ENCODE measurements around the gene BCL11B. TPM values are rescaled to one million over a fixed set of nuclear protein-coding genes. Genes with fewer than 3 reads are reported as not detected.

Gene BCL11B
- total and polyA plus RNA-seq, 2 of the 8 experiments (the other 6 are each of a cell fraction or from before 2014, with no cell fraction given): 0.63 to 5.9 TPM

- Histone ChIP-seq H3K4me2 (ENCODE audit: insufficient read depth in 1 of 2, low read depth in 2 of 2, low read length in 2 of 2) (no peak overlapping the region), H3K27ac (ENCODE audit: low read depth, low read length) (no peak overlapping the region), H3K23ac (ENCODE audit: insufficient read length) (no peak overlapping the region), H3K23me2 (ENCODE audit: low read depth, low read length) (peaks cover 4% of the 10 kb centered on the region; the same call in 1 of the 2 replicates), H3K4me3 (ENCODE audit: extremely low read depth in 1 of 4, insufficient read depth in 2 of 4, low read depth in 3 of 4, low read length in 4 of 4) (no peak overlapping the region), H3K79me1 (ENCODE audit: low read depth, low read length) (peaks cover 3% of the 10 kb centered on the region; the same call in 1 of the 2 replicates), H2AK5ac (ENCODE audit: low read depth, low read length) (no peak overlapping the region), H3K9me3 (ENCODE audit: insufficient read depth in 2 of 2, low read depth in 1 of 2, low read length in 1 of 2) (no peaks in the 10 kb centered on the region), H2BK12ac (ENCODE audit: low read depth, low read length) (no peak overlapping the region), H2BK20ac (ENCODE audit: low read length) (no peak overlapping the region), H3K18ac (ENCODE audit: extremely low read depth, low read length) (no peak overlapping the region), H4K20me1 (replicated peaks in 1 of 2; ENCODE audit: control insufficient read depth in 1 of 2, insufficient read depth in 2 of 2, low read length in 2 of 2) (no peaks in the 10 kb centered on the region), H3K14ac (ENCODE audit: insufficient read length) (no peak overlapping the region), H2AFZ (ENCODE audit: low read length) (no peak overlapping the region), H3K4me1 (replicated peaks in 1 of 4; ENCODE audit: control insufficient read depth in 3 of 4, insufficient read depth in 4 of 4, low read length in 3 of 4) (peaks cover 0 to 4% (median 1%) of the 10 kb centered on the region in 4 experiments; a peak in 3 of 7 replicates), H3K4ac (replicated peaks; ENCODE audit: insufficient read length, low read depth, low read length) (no peak overlapping the region), H2BK15ac (ENCODE audit: low read length) (no peak overlapping the region), H4K5ac (ENCODE audit: insufficient read length, low read depth, low read length) (no peak overlapping the region), H3K36me3 (ENCODE audit: control insufficient read depth in 2 of 4, insufficient read depth in 4 of 4, low read length in 3 of 4) (no peaks in the 10 kb centered on the region), H4K91ac (replicated peaks; ENCODE audit: insufficient read length, low read length) (no peak overlapping the region), H4K8ac (ENCODE audit: extremely low read depth, insufficient read depth, low read length) (no peak overlapping the region), H2BK120ac (replicated peaks; ENCODE audit: low read depth, low read length) (no peak overlapping the region), H3K56ac (replicated peaks; ENCODE audit: insufficient read length, low read depth, low read length) (no peak overlapping the region), H2BK5ac (ENCODE audit: low read depth, low read length) (no peak overlapping the region), H3K27me3 (replicated peaks in 1 of 4; ENCODE audit: control insufficient read depth in 3 of 4, extremely low read depth in 1 of 4, insufficient read depth in 3 of 4, low read length in 3 of 4) (no peaks in the 10 kb centered on the region), H3K79me2 (ENCODE audit: control insufficient read depth in 1 of 2, insufficient read depth in 2 of 2, low read length in 2 of 2) (peaks cover 0 to 44% of the 10 kb centered on the region in 2 experiments; a peak in 1 of 4 replicates), H3K9ac (replicated peaks in 1 of 4; ENCODE audit: extremely low read depth in 1 of 4, low read depth in 3 of 4, low read length in 3 of 4) (no peak overlapping the region)
- FAIRE-seq (no peak), DNase-seq (ENCODE audit: low read depth in 1 of 2, low spot score in 2 of 2) (no peak)
- ChIA-PET CTCF (ENCODE audit: partially characterized antibody) (interaction anchor here (0.6 to 2.3 kb wide), 24 partner anchors 9 to 526 kb away, joined by 3 to 13 read pairs (median 4); no protein-coding TSS in a partner anchor), POLR2A (ENCODE audit: partially characterized antibody) (interaction anchor here (0.8 to 1.7 kb wide), 6 partner anchors 10 to 40 kb away, joined by 3 to 4 read pairs (median 4); no protein-coding TSS in a partner anchor)
- 80% methylated on average over 3 of the region's 3 CpGs; no CpG with 5 or more reads in 1 of the 2 experiments for WGBS, 2 experiments (ENCODE audit: extremely low coverage in 1 of 2, insufficient coverage in 1 of 2, insufficient read length in 1 of 2, insufficient replicate concordance in 2 of 2, low coverage in 1 of 2, low lambda C conversion rate in 2 of 2, missing lambda C conversion rate in 1 of 2)
- no peak for TF ChIP-seq POLR2A (IDR thresholded peaks at IDR 0.05; ENCODE audit: control extremely low read depth in 1 of 2, low read depth in 2 of 2, low read length in 2 of 2)
Observed at GRCh38 chr14:99224948-99225347, 47.0 kb downstream of the BCL11B start.

All from H1 (cell line).